SK-N-SH treated with all-trans-retinoic acid at 6 μM for 48 hours (cell line): ENCODE data around the gene GOLGA5.

Experiments used
- ATAC-seq: fragments of 200-7000 bp; cut with Tn5 transposase; 3 replicates; pipeline ENCODE4 v1.9.1; 2020; ENCODE audit warnings: mild to moderate bottlenecking, moderate library complexity
- ARNTL ChIP-seq: fragments of 450-650 bp; formaldehyde crosslinking; IDR thresholded peaks from 2 replicates; pipeline ENCODE4 v1.5.0; 2020; ENCODE audit warnings: low read depth, mild to moderate bottlenecking, moderate library complexity, borderline replicate concordance
- BACH2 ChIP-seq: fragments of 250-450 bp; sonication (Bioruptor Pico); IDR thresholded peaks from 2 replicates; pipeline ENCODE4 v1.9.0; 2021; ENCODE audit warnings: mild to moderate bottlenecking, borderline replicate concordance
- CREB5 ChIP-seq: fragments of 250-450 bp; sonication (Bioruptor Pico); IDR thresholded peaks from 2 replicates; pipeline ENCODE4 v1.5.1; 2020; ENCODE audit warnings: low read depth, mild to moderate bottlenecking, moderate library complexity
- CSDC2 ChIP-seq: fragments of 250-450 bp; sonication (Bioruptor Pico); IDR thresholded peaks from 2 replicates; pipeline ENCODE4 v1.5.0; 2020; ENCODE audit warnings: mild to moderate bottlenecking, moderate library complexity
- ESRRG ChIP-seq: fragments of 250-450 bp; sonication (Bioruptor Pico); IDR thresholded peaks from 2 replicates; pipeline ENCODE4 v1.6.1; 2021; ENCODE audit warnings: mild to moderate bottlenecking
- OSR1 ChIP-seq: fragments of 250-450 bp; sonication (Bioruptor Pico); IDR thresholded peaks from 2 replicates; pipeline ENCODE4 v1.8.0; 2022; ENCODE audit warnings: moderate library complexity, mild to moderate bottlenecking, inconsistent platforms
- PPARA ChIP-seq: fragments of 250-450 bp; sonication (Bioruptor Pico); IDR thresholded peaks from 2 replicates; pipeline ENCODE4 v1.5.0; 2020; ENCODE audit warnings: mild to moderate bottlenecking, borderline replicate concordance
- RARB ChIP-seq: fragments of 250-450 bp; sonication (Bioruptor Pico); IDR thresholded peaks from 2 replicates; pipeline ENCODE4 v1.8.0; 2021; ENCODE audit warnings: mild to moderate bottlenecking, moderate library complexity
- SNAI2 ChIP-seq: fragments of 250-450 bp; sonication (Bioruptor Pico); IDR thresholded peaks from 2 replicates; pipeline ENCODE4 v1.5.0; 2020; ENCODE audit warnings: mild to moderate bottlenecking, moderate library complexity
- TCF4 ChIP-seq: fragments of 250-450 bp; sonication (Bioruptor Pico); IDR thresholded peaks from 2 replicates; pipeline ENCODE4 v1.8.0; 2021; ENCODE audit warnings: mild to moderate bottlenecking, moderate library complexity, borderline replicate concordance
- TOX ChIP-seq: fragments of 250-450 bp; sonication (Bioruptor Pico); IDR thresholded peaks from 2 replicates; pipeline ENCODE4 v1.8.0; 2021; ENCODE audit warnings: mild to moderate bottlenecking, moderate library complexity, borderline replicate concordance
- ZC3H10 ChIP-seq: fragments of 250-450 bp; sonication (Bioruptor Pico); IDR thresholded peaks from 2 replicates; pipeline ENCODE4 v1.5.1; 2021; ENCODE audit warnings: mild to moderate bottlenecking, moderate library complexity
- ZFP3 ChIP-seq: fragments of 250-450 bp; sonication (Bioruptor Pico); IDR thresholded peaks from 2 replicates; pipeline ENCODE4 v1.5.0; 2020; ENCODE audit warnings: mild to moderate bottlenecking, moderate library complexity
- ZFP30 ChIP-seq: fragments of 450-650 bp; formaldehyde crosslinking; IDR thresholded peaks from 2 replicates; pipeline ENCODE4 v1.5.0; 2022; ENCODE audit warnings: mild to moderate bottlenecking, moderate library complexity
- ZNF565 ChIP-seq: fragments of 450-650 bp; formaldehyde crosslinking; conservative IDR thresholded peaks from 2 replicates; pipeline ENCODE4 v1.5.0; 2020; ENCODE audit warnings: low read depth, mild to moderate bottlenecking, moderate library complexity
- ZNF8 ChIP-seq: fragments of 450-650 bp; formaldehyde crosslinking; IDR thresholded peaks from 2 replicates; pipeline ENCODE4 v1.5.0; 2020; ENCODE audit warnings: mild to moderate bottlenecking, moderate library complexity
- TF ChIP-seq, protein P1 (sequence below): fragments of 250-450 bp; sonication (Bioruptor Pico); IDR thresholded peaks from 2 replicates; pipeline ENCODE4 v1.8.0; 2020; ENCODE audit warnings: mild to moderate bottlenecking, moderate library complexity, borderline replicate concordance
- TF ChIP-seq, protein P2 (sequence below): fragments of 250-450 bp; sonication (Bioruptor Pico); IDR thresholded peaks from 2 replicates; pipeline ENCODE4 v1.8.0; 2021; ENCODE audit warnings: low read depth, mild to moderate bottlenecking, moderate library complexity, borderline replicate concordance
- TF ChIP-seq, protein P3 (sequence below): fragments of 250-450 bp; sonication (Bioruptor Pico); IDR thresholded peaks from 2 replicates; pipeline ENCODE4 v1.5.1; 2021; ENCODE audit warnings: mild to moderate bottlenecking, moderate library complexity

The GOLGA5 gene

GRCh38 chr14:92794961-92795360 lies 856 bp downstream of the GOLGA5 start:
- TF ChIP-seq, protein P1, sequence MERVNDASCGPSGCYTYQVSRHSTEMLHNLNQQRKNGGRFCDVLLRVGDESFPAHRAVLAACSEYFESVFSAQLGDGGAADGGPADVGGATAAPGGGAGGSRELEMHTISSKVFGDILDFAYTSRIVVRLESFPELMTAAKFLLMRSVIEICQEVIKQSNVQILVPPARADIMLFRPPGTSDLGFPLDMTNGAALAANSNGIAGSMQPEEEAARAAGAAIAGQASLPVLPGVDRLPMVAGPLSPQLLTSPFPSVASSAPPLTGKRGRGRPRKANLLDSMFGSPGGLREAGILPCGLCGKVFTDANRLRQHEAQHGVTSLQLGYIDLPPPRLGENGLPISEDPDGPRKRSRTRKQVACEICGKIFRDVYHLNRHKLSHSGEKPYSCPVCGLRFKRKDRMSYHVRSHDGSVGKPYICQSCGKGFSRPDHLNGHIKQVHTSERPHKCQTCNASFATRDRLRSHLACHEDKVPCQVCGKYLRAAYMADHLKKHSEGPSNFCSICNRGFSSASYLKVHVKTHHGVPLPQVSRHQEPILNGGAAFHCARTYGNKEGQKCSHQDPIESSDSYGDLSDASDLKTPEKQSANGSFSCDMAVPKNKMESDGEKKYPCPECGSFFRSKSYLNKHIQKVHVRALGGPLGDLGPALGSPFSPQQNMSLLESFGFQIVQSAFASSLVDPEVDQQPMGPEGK (CRISPR knock-in tag): no peak
- TF ChIP-seq PPARA (CRISPR knock-in tag) (no peak), ZFP3 (CRISPR knock-in tag) (no peak), OSR1 (no peak), SNAI2 (no peak), ZC3H10 (CRISPR knock-in tag) (no peak), ARNTL (no peak)
- TF ChIP-seq, all 23 proteins: peak for 0
- no peak for ATAC-seq

GRCh38 chr14:92797935-92798653 lies 4.0 kb downstream of the GOLGA5 start:
- TF ChIP-seq ESRRG (CRISPR knock-in tag) (no peak), SNAI2 (no peak), RARB (CRISPR knock-in tag) (no peak), ZFP30 (CRISPR knock-in tag) (no peak), TOX (CRISPR knock-in tag) (no peak), ZNF8 (CRISPR knock-in tag) (no peak), CSDC2 (no peak), ZNF565 (CRISPR knock-in tag) (no peak), CREB5 (CRISPR knock-in tag) (no peak), BACH2 (CRISPR knock-in tag) (no peak)
- TF ChIP-seq, protein P2, sequence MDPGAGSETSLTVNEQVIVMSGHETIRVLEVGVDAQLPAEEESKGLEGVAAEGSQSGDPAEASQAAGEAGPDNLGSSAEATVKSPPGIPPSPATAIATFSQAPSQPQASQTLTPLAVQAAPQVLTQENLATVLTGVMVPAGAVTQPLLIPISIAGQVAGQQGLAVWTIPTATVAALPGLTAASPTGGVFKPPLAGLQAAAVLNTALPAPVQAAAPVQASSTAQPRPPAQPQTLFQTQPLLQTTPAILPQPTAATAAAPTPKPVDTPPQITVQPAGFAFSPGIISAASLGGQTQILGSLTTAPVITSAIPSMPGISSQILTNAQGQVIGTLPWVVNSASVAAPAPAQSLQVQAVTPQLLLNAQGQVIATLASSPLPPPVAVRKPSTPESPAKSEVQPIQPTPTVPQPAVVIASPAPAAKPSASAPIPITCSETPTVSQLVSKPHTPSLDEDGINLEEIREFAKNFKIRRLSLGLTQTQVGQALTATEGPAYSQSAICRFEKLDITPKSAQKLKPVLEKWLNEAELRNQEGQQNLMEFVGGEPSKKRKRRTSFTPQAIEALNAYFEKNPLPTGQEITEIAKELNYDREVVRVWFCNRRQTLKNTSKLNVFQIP (CRISPR knock-in tag): no peak
- TF ChIP-seq, protein P3, sequence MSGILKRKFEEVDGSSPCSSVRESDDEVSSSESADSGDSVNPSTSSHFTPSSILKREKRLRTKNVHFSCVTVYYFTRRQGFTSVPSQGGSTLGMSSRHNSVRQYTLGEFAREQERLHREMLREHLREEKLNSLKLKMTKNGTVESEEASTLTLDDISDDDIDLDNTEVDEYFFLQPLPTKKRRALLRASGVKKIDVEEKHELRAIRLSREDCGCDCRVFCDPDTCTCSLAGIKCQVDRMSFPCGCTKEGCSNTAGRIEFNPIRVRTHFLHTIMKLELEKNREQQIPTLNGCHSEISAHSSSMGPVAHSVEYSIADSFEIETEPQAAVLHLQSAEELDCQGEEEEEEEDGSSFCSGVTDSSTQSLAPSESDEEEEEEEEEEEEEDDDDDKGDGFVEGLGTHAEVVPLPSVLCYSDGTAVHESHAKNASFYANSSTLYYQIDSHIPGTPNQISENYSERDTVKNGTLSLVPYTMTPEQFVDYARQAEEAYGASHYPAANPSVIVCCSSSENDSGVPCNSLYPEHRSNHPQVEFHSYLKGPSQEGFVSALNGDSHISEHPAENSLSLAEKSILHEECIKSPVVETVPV: no peak
- ATAC-seq: no peak

GRCh38 chr14:92798811-92799210 lies 4.7 kb downstream of the GOLGA5 start:
- TF ChIP-seq ESRRG (CRISPR knock-in tag): no peak
- TF ChIP-seq ZFP30 (CRISPR knock-in tag): no peak
- no peak for TF ChIP-seq TCF4 (CRISPR knock-in tag)
- TF ChIP-seq, protein P3: no peak
- no peak for TF ChIP-seq TOX (CRISPR knock-in tag)
- no peak for TF ChIP-seq ZNF8 (CRISPR knock-in tag)
- TF ChIP-seq CSDC2: no peak
- no peak for TF ChIP-seq CREB5 (CRISPR knock-in tag)
- TF ChIP-seq, protein P1 (CRISPR knock-in tag): no peak
- no peak for TF ChIP-seq RARB (CRISPR knock-in tag)
- no peak for TF ChIP-seq ARNTL
- TF ChIP-seq ZFP3 (CRISPR knock-in tag): no peak
- no peak for TF ChIP-seq PPARA (CRISPR knock-in tag)

More at GRCh38 chr14:92798811-92799210, 4.7 kb downstream of the GOLGA5 start:
- ATAC-seq: no peak
